NT2/D1 (cell line): Measurements from ENCODE around the gene MAML3.

ENCODE experiments used
- DNase-seq: peaks from one replicate; pipeline ENCODE4 v3.0.0-alpha.2; 2011; ENCODE audit warnings: low read depth, low spot score
- H3K27me3 ChIP-seq: 2 replicates; pipeline ENCODE4 v1.6.0; 2011; ENCODE audit warnings: mild to moderate bottlenecking; ENCODE audit not compliant: insufficient read length, insufficient read depth
- H3K36me3 ChIP-seq: 2 replicates; pipeline ENCODE4 v1.6.1; 2011; ENCODE audit warnings: mild to moderate bottlenecking, low read length, mixed read lengths; ENCODE audit not compliant: insufficient read depth, insufficient read length
- H3K4me1 ChIP-seq: 2 replicates; pipeline ENCODE4 v1.5.1; 2011; ENCODE audit not compliant: insufficient read depth, insufficient read length
- H3K4me3 ChIP-seq: 2 replicates; pipeline ENCODE4 v1.5.1; 2011; ENCODE audit warnings: low read depth; ENCODE audit not compliant: insufficient read length
- H3K9ac ChIP-seq: 2 replicates; pipeline ENCODE4 v1.6.0; 2011; ENCODE audit warnings: low read depth; ENCODE audit not compliant: insufficient read length
- H3K9me3 ChIP-seq: 2 replicates; pipeline ENCODE4 v1.5.1; 2011; ENCODE audit warnings: mild to moderate bottlenecking, low read length; ENCODE audit not compliant: insufficient read depth
- SUZ12 ChIP-seq: IDR thresholded peaks from 2 replicates; pipeline ENCODE4 v1.6.1; 2011; ENCODE audit not compliant: insufficient read length, insufficient read depth; ENCODE audit errors: extremely low read depth
- YY1 ChIP-seq: IDR thresholded peaks from 2 replicates; pipeline ENCODE4 v1.6.1; 2011; ENCODE audit not compliant: insufficient read length, insufficient read depth
- ZNF274 ChIP-seq: IDR thresholded peaks from 2 replicates; pipeline ENCODE4 v1.6.1; 2011; ENCODE audit warnings: mild to moderate bottlenecking, low read depth, low read length

MAML3 gene

DNA sequence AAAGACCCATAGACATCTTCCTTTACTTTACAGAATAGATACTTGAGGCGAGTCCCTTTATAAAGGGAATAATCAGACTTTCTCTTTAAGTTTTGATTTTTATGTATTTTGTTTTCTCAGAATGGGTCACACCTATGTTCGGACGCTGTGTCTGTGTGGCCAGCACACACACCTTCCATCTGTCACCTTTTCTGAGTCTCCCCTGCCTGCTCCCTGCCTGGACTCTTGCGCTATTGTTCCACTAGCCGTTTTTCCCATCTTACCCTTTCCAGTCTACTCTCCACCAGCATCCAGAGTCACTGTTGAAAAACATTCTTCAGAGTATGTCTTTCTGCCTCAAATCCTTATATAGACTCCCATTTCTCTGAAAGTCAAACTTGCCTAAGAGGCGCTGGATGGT, 236.1 kb downstream of the MAML3 start:
- TF ChIP-seq YY1 = no peak
- no peak for TF ChIP-seq ZNF274
- no peak for TF ChIP-seq SUZ12
- Histone ChIP-seq H3K4me1 (peaks cover 5% of the 10 kb centered on the region), H3K36me3 (no peaks in the 10 kb centered on the region), H3K9me3 (no peaks in the 10 kb centered on the region), H3K9ac (no peak overlapping the region), H3K4me3 (no peak overlapping the region), H3K27me3 (no peaks in the 10 kb centered on the region)
- DNase-seq = no peak

DNA sequence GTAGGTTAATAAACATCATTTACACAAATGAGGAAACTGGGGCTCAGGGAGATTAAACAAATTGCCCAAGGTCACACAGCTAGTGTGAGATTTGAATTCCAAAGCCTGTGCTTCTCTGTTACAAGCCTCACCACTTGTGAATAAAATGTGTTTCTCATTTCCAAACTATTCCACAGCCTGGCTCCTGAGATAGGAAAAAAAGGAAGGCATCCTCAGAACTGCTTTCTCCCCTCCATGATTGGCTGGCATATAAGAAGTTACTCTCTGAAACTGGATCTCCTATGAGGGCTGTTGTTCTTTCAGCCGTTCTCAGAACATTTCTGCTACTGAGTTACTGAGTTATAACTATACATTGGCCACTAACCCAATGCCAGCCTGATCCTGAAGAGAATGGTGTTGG, 237.9 kb downstream of the MAML3 start:
- Histone ChIP-seq H3K4me3 (no peak overlapping the region), H3K4me1 (no peaks in the 10 kb centered on the region), H3K27me3 (no peaks in the 10 kb centered on the region), H3K9me3 (no peaks in the 10 kb centered on the region), H3K9ac (no peak overlapping the region), H3K36me3 (no peaks in the 10 kb centered on the region)
- TF ChIP-seq SUZ12 (no peak), YY1 (no peak), ZNF274 (no peak)
- DNase-seq = no peak

DNA sequence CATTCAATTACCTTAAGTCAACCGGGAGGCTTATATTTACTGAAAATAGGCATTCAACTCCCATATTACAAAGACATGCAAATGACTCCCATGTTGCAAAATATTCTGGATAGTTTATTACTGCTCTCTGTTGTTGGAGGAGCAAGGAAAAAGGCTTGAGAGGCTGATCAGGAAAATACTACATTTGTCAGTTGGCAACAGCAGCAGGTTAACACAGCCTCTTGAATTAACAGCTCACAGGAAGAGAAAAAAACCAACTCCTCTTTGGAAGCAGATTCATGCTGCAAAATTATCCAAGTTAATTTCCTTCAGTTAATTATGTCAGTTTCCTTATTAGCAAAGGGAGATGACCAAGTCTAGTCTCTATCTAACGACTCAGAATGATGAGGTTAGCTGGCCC, 238.9 kb downstream of the MAML3 start:
- Histone ChIP-seq H3K9ac (no peak overlapping the region), H3K4me3 (no peak overlapping the region), H3K36me3 (no peaks in the 10 kb centered on the region), H3K27me3 (no peaks in the 10 kb centered on the region), H3K4me1 (no peaks in the 10 kb centered on the region), H3K9me3 (no peaks in the 10 kb centered on the region)
- TF ChIP-seq ZNF274 (no peak), SUZ12 (no peak), YY1 (no peak)
- DNase-seq = no peak

DNA sequence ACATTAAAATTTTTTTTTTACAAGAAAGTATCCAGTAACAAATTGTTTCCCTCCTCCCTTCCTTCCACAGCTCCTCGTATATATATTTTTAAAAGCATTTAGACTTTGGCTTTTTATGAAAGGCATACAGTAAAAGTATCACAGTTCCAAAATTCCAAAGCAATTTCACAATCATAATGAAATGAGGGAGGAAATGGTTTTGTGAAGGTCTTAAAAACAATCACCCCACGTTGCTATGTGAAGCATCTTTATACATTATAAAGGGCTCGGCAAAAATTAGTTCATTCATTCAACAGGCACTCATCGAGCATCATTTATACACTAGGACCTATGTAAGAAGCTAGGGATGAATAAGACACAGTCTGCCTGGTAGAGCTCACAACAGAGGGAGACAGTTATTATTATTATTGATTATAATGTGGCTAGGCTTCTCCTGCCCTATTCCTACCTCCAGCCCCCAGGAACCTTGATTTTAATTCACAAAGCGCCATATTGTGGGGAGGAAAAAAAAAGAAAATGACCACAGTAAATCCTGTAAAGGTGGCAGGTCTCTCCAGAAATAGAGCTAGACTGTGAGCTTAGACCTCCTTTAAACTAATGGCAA, 239.9 kb downstream of the MAML3 start:
- H3K4me1 ChIP-seq = no peaks in the 10 kb centered on the region
- DNase-seq = no peak
- no peak overlapping the region for H3K4me3 ChIP-seq
- TF ChIP-seq SUZ12 = no peak
- TF ChIP-seq YY1 = no peak
- TF ChIP-seq ZNF274 = no peak
- H3K9me3 ChIP-seq = no peaks in the 10 kb centered on the region
- H3K36me3 ChIP-seq = no peaks in the 10 kb centered on the region
- no peak overlapping the region for H3K9ac ChIP-seq
- H3K27me3 ChIP-seq = no peaks in the 10 kb centered on the region

DNA sequence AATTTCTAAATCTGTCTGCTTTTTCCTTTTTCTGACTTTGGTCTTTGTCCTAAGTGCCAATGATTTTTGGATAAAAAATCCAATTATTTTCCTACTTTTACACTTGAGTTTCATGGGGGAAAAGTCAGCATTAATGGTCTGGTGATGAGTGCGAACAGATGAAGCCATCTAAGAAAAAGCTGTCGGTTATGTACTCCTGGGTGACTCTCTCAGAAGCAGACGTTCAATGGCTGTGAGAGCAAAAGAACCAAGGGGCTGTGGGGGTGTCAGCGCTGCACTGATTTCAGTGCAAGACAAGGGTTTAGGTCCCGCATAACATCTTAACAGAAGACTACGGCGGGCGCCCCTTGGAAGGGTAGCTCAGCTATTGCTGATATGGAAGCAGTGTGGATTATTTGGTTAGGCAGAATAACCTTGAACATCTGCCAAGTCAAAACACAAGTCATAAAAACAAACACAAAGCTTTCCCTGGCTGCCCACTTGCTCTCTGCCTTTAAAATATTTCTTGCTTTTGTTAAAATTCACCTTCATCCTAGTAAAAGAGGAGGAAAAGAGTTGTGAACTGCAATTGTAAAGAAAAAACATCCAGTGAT, 240.5 kb downstream of the MAML3 start:
- Histone ChIP-seq H3K27me3 (no peaks in the 10 kb centered on the region), H3K4me1 (no peaks in the 10 kb centered on the region), H3K9me3 (no peaks in the 10 kb centered on the region), H3K9ac (no peak overlapping the region), H3K4me3 (no peak overlapping the region), H3K36me3 (no peaks in the 10 kb centered on the region)
- DNase-seq = no peak
- TF ChIP-seq YY1 (no peak), ZNF274 (no peak), SUZ12 (no peak)

DNA sequence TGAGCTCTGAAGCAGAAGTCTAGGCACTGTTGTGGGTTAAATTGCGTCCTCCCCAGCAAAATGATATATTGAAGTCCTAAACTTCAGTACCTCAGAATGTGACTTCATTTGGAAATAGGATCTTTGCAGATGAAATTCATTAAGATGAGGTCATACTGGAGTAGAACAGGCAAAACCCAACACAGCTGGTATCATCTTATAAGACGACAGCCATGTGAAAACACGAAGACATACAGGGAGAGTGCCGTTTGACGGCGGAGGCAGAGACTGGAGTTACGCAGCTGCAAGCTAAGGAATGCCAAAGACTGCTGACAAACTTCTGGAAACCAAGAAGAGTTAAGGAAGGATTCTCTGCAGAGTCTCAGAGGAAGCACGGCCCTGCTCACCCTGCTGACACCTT, 241.5 kb downstream of the MAML3 start:
- DNase-seq = no peak

DNA sequence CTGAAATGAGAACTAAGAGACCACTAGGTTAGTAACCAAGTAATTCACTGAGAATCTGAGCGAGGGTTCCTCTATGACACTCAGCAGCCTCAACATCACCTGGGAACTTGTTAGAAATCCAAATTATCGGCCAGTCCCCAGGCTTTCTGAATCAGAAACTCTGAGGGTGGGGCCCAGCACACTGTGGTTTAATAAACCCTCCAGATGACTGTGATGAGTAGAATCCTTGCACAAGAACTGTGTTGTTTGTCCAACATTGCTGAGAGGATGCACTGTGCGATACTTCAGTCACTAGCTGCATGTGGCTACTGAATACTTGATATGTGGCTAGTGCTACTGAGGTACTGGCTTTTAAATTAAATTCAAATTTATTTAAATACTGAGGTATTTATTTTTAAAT, 243.9 kb downstream of the MAML3 start:
- H3K36me3 ChIP-seq = no peaks in the 10 kb centered on the region
- no peak overlapping the region for H3K4me3 ChIP-seq
- no peak overlapping the region for H3K9ac ChIP-seq
- no peaks in the 10 kb centered on the region for H3K4me1 ChIP-seq
- no peaks in the 10 kb centered on the region for H3K9me3 ChIP-seq
- no peaks in the 10 kb centered on the region for H3K27me3 ChIP-seq
- no peak for TF ChIP-seq ZNF274
- no peak for DNase-seq

More for the DNA sequence above, 241.5 kb downstream of the MAML3 start:
- H3K9me3 ChIP-seq = no peaks in the 10 kb centered on the region
- H3K36me3 ChIP-seq = no peaks in the 10 kb centered on the region
- H3K4me1 ChIP-seq = no peaks in the 10 kb centered on the region
- H3K27me3 ChIP-seq = no peaks in the 10 kb centered on the region
- TF ChIP-seq ZNF274 (no peak), YY1 (no peak), SUZ12 (no peak)
- H3K4me3 ChIP-seq = no peak overlapping the region
- no peak overlapping the region for H3K9ac ChIP-seq
